Upper lobe of left lung (tissue), 6 donors: ENCODE results near the gene BET1. TPM values are rescaled to one million over a fixed set of nuclear protein-coding genes. Genes with fewer than 3 reads are reported as not detected.

Experiments used
- ATAC-seq, 2 donors: fragments of 200-7000 bp; cut with Tn5 transposase; one replicate each; pipeline ENCODE4 v1.9.1; 2022; ENCODE audit warnings: mild to moderate bottlenecking in 2 of 2, moderate library complexity in 2 of 2; ENCODE audit not compliant: low FRiP score in 2 of 2
- DNase-seq, 2 donors: peaks; one replicate each; pipeline ENCODE4 v3.0.0-alpha.2; 2019 to 2020
- H3K27ac ChIP-seq, 4 donors: fragments of 200-600 bp; sonication (generic); one replicate each; pipeline ENCODE4 v1.5.1; 2016 to 2019
- H3K27me3 ChIP-seq, 4 donors: fragments of 200-600 bp; sonication (generic); one replicate each; pipeline ENCODE4 v1.5.1; 2017 to 2019
- H3K36me3 ChIP-seq, 4 donors: fragments of 200-600 bp; sonication (generic); one replicate each; pipeline ENCODE4 v1.5.1; 2016 to 2019
- H3K4me1 ChIP-seq, 4 donors: fragments of 200-600 bp; sonication (generic); one replicate each; pipeline ENCODE4 v1.5.1; 2018 to 2019
- H3K4me3 ChIP-seq, 4 donors: fragments of 200-600 bp; sonication (generic); one replicate each; pipeline ENCODE4 v1.5.1; 2017 to 2019; ENCODE audit warnings: mild to moderate bottlenecking in 2 of 4, moderate library complexity in 1 of 4
- H3K9me3 ChIP-seq, 4 donors: fragments of 200-600 bp; sonication (generic); one replicate each; pipeline ENCODE4 v1.5.1; 2018 to 2019
- CTCF ChIP-seq, 6 experiments: fragments of 450-650 bp in 4 of 6; fragments of 200-600 bp in 2 of 6; sonication (generic) in 2 of 6; IDR thresholded peaks; one replicate each; pipeline ENCODE4 v1.5.1; 2016 to 2019; ENCODE audit warnings: antibody characterized with exemption in 6 of 6
- EP300 ChIP-seq, 4 donors: sonication (generic); formaldehyde crosslinking; IDR thresholded peaks; one replicate each; pipeline ENCODE4 v1.5.1; 2017; ENCODE audit warnings: antibody characterized with exemption in 4 of 4, control low read depth in 2 of 4
- POLR2A ChIP-seq, 4 donors: fragments of 450-650 bp; IDR thresholded peaks; one replicate each; pipeline ENCODE4 v1.5.1; 2016 to 2017; ENCODE audit warnings: antibody characterized with exemption in 4 of 4, mild to moderate bottlenecking in 2 of 4
- POLR2AphosphoS5 ChIP-seq, 2 donors: sonication (generic); formaldehyde crosslinking; IDR thresholded peaks; one replicate each; pipeline ENCODE4 v1.5.1; 2017; ENCODE audit warnings: antibody characterized with exemption in 2 of 2
- WGBS, 2 donors: methylation state at CpG; one replicate each; pipeline ENCODE4 v1.1.5; 2017 to 2018; 5-methylcytosine and 5-hydroxymethylcytosine counted together
- total RNA-seq, 6 donors: library from RNA; depleted of rRNA in 4 of 6; stranded (reverse); fragments of >200 nt in 4 of 6; gene quantifications; one replicate each; pipeline versions ENCODE4 v1.1.0 to v1.2.1, GENCODE V29; 2016 to 2021
- donor health status: DM: no; HTN: no; CAD: no; lungs with moderate emphysema.
- donor health status: DM: no; HTN: yes; CAD: no; lungs with severe emphysema.

Gene BET1
- total RNA-seq = 10 to 100 TPM; 11.7 to 39.2 (median 21.1) TPM

- H3K4me3 ChIP-seq = peak within 1 kb of the TSS; percentile 56 to 81 (median 72)
- no peaks in the 10 kb centered on the region for H3K27me3 ChIP-seq
- ATAC-seq = peak; percentile 98 to 100
- DNase-seq = peak; percentile 95 to 96
- no peak for TF ChIP-seq EP300 (IDR thresholded peaks at IDR 0.05)
- peak; percentile 87 to 92 for TF ChIP-seq POLR2AphosphoS5 (IDR thresholded peaks at IDR 0.05)
- TF ChIP-seq CTCF (IDR thresholded peaks at IDR 0.05) = no peak
- peak in 3 of 4 donors; percentile 44 to 77 (median 74) for TF ChIP-seq POLR2A (IDR thresholded peaks at IDR 0.05)
- peak within 1 kb of the TSS; percentile 87 to 94 (median 90) for H3K27ac ChIP-seq
- peaks cover 16 to 29% (median 19%) of the 10 kb centered on the region in 4 donors for H3K4me1 ChIP-seq
- no peaks in the 10 kb centered on the region for H3K36me3 ChIP-seq
- no peaks in the 10 kb centered on the region for H3K9me3 ChIP-seq
- 0 to 2% methylated on average over 27 to 47 of the region's 47 CpGs for WGBS, 2 donors
Measured at GRCh38 chr7:94004024-94004951, at the start of gene BET1. Gene BET1, minus strand, starts transcription at chr7:94004355. Its CDS starts 139 bp downstream, at chr7:94004216.

GRCh38 chr7:94053532-94053931 lies 49.4 kb upstream of the BET1 start:
- Histone ChIP-seq H3K4me3 (no peak overlapping the region), H3K27me3 (no peaks in the 10 kb centered on the region), H3K36me3 (no peaks in the 10 kb centered on the region), H3K4me1 (no peaks in the 10 kb centered on the region), H3K9me3 (no peaks in the 10 kb centered on the region), H3K27ac (no peak overlapping the region)
- no peak for DNase-seq
- TF ChIP-seq POLR2AphosphoS5 (IDR thresholded peaks at IDR 0.05) (no peak), CTCF (IDR thresholded peaks at IDR 0.05) (no peak), EP300 (IDR thresholded peaks at IDR 0.05) (no peak), POLR2A (IDR thresholded peaks at IDR 0.05) (no peak)
- WGBS, 2 donors = 54 to 68% methylated on average over 2 of the region's 2 CpGs
- ATAC-seq = no peak

GRCh38 chr7:94052398-94053180 lies 48.4 kb upstream of the BET1 start:
- H3K4me3 ChIP-seq = no peak overlapping the region
- no peak for ATAC-seq
- no peak overlapping the region for H3K27ac ChIP-seq
- H3K9me3 ChIP-seq = no peaks in the 10 kb centered on the region
- WGBS, 2 donors = 57 to 61% methylated on average over 5 of the region's 5 CpGs
- no peak for DNase-seq
- H3K4me1 ChIP-seq = no peaks in the 10 kb centered on the region
- H3K27me3 ChIP-seq = no peaks in the 10 kb centered on the region
- TF ChIP-seq CTCF (IDR thresholded peaks at IDR 0.05) = no peak
- TF ChIP-seq POLR2AphosphoS5 (IDR thresholded peaks at IDR 0.05) = no peak
- no peak for TF ChIP-seq EP300 (IDR thresholded peaks at IDR 0.05)
- no peak for TF ChIP-seq POLR2A (IDR thresholded peaks at IDR 0.05)
- H3K36me3 ChIP-seq = no peaks in the 10 kb centered on the region

GRCh38 chr7:94050046-94050445 lies 45.9 kb upstream of the BET1 start:
- WGBS, 2 donors = 45 to 54% methylated on average over 4 of the region's 4 CpGs
- Histone ChIP-seq H3K27ac (no peak overlapping the region), H3K4me1 (no peaks in the 10 kb centered on the region), H3K4me3 (no peak overlapping the region), H3K27me3 (no peaks in the 10 kb centered on the region), H3K9me3 (no peaks in the 10 kb centered on the region), H3K36me3 (no peaks in the 10 kb centered on the region)
- TF ChIP-seq CTCF (IDR thresholded peaks at IDR 0.05) = no peak
- no peak for TF ChIP-seq POLR2A (IDR thresholded peaks at IDR 0.05)
- no peak for TF ChIP-seq EP300 (IDR thresholded peaks at IDR 0.05)
- no peak for TF ChIP-seq POLR2AphosphoS5 (IDR thresholded peaks at IDR 0.05)
- ATAC-seq = peak; percentile 51 to 56
- peak in 1 of 2 donors; percentile 33 for DNase-seq
